ENCODE results near the gene CACNA1B. TPM values are rescaled to one million over a fixed set of nuclear protein-coding genes. Genes with fewer than 3 reads are reported as not detected.
A peak's percentile ranks its signal among the peaks of the same experiment; 100 is the strongest.

The CACNA1B gene
- total and polyA plus RNA-seq, 11 donors = 0.03 to 0.25 (median 0.13) TPM

GRCh38 chr9:137960496-137960895 is 82.9 kb downstream of the CACNA1B start:
- ATAC-seq (no peak), DNase-seq (peak in 1 of 5 donors; percentile 21)
- Histone ChIP-seq H3K27ac (no peak overlapping the region), H3K4me1 (no peaks in the 10 kb centered on the region), H3K9me3 (peaks cover 0 to 9% (median 0%) of the 10 kb centered on the region in 12 donors), H3K27me3 (no peaks in the 10 kb centered on the region), H3K4me3 (no peak overlapping the region), H3K36me3 (no peaks in the 10 kb centered on the region)
- TF ChIP-seq POLR2A (IDR thresholded peaks at IDR 0.05) (no peak), CTCF (IDR thresholded peaks at IDR 0.05) (no peak)
- 61 to 73% (median 68%) methylated on average over 11 of the region's 11 CpGs for WGBS, 4 donors
- intact Hi-C loops (cut with DNase I) = no loop called here

GRCh38 chr9:137963525-137963924 is 85.9 kb downstream of the CACNA1B start:
- intact Hi-C loops (cut with DNase I) = no loop called here
- 85 to 91% (median 88%) methylated on average over 6 of the region's 6 CpGs for WGBS, 4 donors

DNA sequence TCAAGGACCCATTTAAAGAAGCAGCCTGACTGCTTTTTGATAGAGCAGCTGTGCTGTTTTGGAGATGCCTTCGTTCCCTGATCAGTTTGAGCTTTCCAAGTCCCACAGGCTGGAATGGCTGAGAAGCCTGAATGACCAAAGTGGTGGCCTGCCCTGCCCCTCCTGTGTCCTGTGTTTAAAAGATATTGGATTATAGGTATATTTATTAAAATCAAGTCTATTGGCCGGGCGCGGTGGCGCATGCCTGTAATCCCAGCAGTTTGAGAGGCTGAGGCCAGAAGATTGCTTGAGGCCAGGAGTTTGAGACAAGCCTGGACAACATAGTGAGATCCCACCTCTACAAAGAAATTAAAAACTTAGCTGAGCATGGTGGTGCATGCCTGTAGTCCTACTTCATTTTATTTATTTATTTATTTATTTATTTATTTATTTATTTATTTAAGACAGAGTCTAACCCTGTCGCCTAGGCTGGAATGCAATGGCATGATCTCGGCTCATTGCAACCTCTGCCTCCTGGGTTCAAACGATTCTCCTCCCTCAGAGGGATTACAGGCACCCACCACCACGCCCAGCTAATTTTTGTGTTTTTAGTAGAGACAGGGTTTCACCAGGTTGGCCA is 87.7 kb downstream of the CACNA1B start:
- H3K27ac ChIP-seq = no peak overlapping the region
- peaks cover 0 to 4% (median 0%) of the 10 kb centered on the region in 9 donors for H3K27me3 ChIP-seq
- 88 to 94% (median 92%) methylated on average over 9 of the region's 9 CpGs for WGBS, 4 donors
- H3K36me3 ChIP-seq = no peaks in the 10 kb centered on the region
- H3K4me3 ChIP-seq = no peak overlapping the region
- intact Hi-C loops (cut with DNase I) = no loop called here
- no peaks in the 10 kb centered on the region for H3K4me1 ChIP-seq
- ATAC-seq (no peak), DNase-seq (no peak)
- peaks cover 0 to 9% (median 0%) of the 10 kb centered on the region in 12 donors for H3K9me3 ChIP-seq
- TF ChIP-seq CTCF (IDR thresholded peaks at IDR 0.05) (no peak), POLR2A (IDR thresholded peaks at IDR 0.05) (no peak)

More at GRCh38 chr9:137963525-137963924, 85.9 kb downstream of the CACNA1B start:
- ATAC-seq (no peak), DNase-seq (no peak)
- Histone ChIP-seq H3K4me1 (no peaks in the 10 kb centered on the region), H3K36me3 (no peaks in the 10 kb centered on the region), H3K27ac (no peak overlapping the region), H3K27me3 (no peaks in the 10 kb centered on the region), H3K4me3 (no peak overlapping the region), H3K9me3 (peaks cover 0 to 9% (median 0%) of the 10 kb centered on the region in 12 donors)
- TF ChIP-seq POLR2A (IDR thresholded peaks at IDR 0.05) (no peak), CTCF (IDR thresholded peaks at IDR 0.05) (no peak)

GRCh38 chr9:137967280-137967953 is 89.8 kb downstream of the CACNA1B start:
- TF ChIP-seq POLR2A (IDR thresholded peaks at IDR 0.05) (no peak), CTCF (IDR thresholded peaks at IDR 0.05) (no peak)
- ATAC-seq = no peak
- H3K4me1 ChIP-seq = no peaks in the 10 kb centered on the region
- no peak for DNase-seq
- WGBS, 4 donors = 73 to 82% (median 74%) methylated on average over 17 of the region's 17 CpGs
- H3K27ac ChIP-seq = no peak overlapping the region
- H3K27me3 ChIP-seq = peaks cover 0 to 13% (median 0%) of the 10 kb centered on the region in 9 donors
- no peaks in the 10 kb centered on the region for H3K36me3 ChIP-seq
- intact Hi-C loops (cut with DNase I) = no loop called here
- H3K9me3 ChIP-seq = peaks cover 0 to 7% (median 0%) of the 10 kb centered on the region in 12 donors
- no peak overlapping the region for H3K4me3 ChIP-seq
